Keratinocyte (primary cell): ENCODE measurements around the gene BAG3.

Source experiments
- EZH2 ChIP-seq: IDR thresholded peaks from one replicate; pipeline ENCODE4 v1.6.1; 2012; ENCODE audit warnings: inconsistent platforms, mild to moderate bottlenecking, low read length, moderate library complexity
- TF ChIP-seq, protein P1 (sequence below), 3 experiments: IDR thresholded peaks in 1 of 3; conservative IDR thresholded peaks in 1 of 3; optimal IDR thresholded peaks in 1 of 3; 2 replicates in 2 of 3; 3 replicates in 1 of 3; pipeline versions ENCODE3 to v1.5.1; 2011; ENCODE audit warnings: low read length in 3 of 3, mild to moderate bottlenecking in 3 of 3, moderate library complexity in 2 of 3, control low read depth in 1 of 3, inconsistent platforms in 1 of 3; ENCODE audit not compliant: insufficient read depth in 2 of 3; ENCODE audit errors: extremely low read depth in 1 of 3

- TF ChIP-seq, protein P1, sequence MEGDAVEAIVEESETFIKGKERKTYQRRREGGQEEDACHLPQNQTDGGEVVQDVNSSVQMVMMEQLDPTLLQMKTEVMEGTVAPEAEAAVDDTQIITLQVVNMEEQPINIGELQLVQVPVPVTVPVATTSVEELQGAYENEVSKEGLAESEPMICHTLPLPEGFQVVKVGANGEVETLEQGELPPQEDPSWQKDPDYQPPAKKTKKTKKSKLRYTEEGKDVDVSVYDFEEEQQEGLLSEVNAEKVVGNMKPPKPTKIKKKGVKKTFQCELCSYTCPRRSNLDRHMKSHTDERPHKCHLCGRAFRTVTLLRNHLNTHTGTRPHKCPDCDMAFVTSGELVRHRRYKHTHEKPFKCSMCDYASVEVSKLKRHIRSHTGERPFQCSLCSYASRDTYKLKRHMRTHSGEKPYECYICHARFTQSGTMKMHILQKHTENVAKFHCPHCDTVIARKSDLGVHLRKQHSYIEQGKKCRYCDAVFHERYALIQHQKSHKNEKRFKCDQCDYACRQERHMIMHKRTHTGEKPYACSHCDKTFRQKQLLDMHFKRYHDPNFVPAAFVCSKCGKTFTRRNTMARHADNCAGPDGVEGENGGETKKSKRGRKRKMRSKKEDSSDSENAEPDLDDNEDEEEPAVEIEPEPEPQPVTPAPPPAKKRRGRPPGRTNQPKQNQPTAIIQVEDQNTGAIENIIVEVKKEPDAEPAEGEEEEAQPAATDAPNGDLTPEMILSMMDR (optimal IDR thresholded peaks at IDR 0.05 in 1 of 3, IDR thresholded peaks at IDR 0.05 in 1 of 3, conservative IDR thresholded peaks at IDR 0.05 in 1 of 3; ENCODE audit: extremely low read depth in 1 of 3, insufficient read depth in 2 of 3, low read length in 3 of 3) = no peak
- no peak for TF ChIP-seq EZH2
Measured at GRCh38 chr10:119650692-119651513, at the start of gene BAG3.
